SU-DHL-6 (cell line): ENCODE results near the gene KCNN1.

Experiments used
- H2AFZ ChIP-seq: fragments of 200-600 bp; sonication (generic); 2 replicates; pipeline ENCODE4 v1.6.1; 2014; ENCODE audit warnings: low read depth, mild to moderate bottlenecking, moderate library complexity, mixed read lengths, antibody characterized with exemption, low read length; ENCODE audit not compliant: severe bottlenecking
- H3F3A ChIP-seq: fragments of 200-600 bp; shearing (Covaris generic); 2 replicates; pipeline ENCODE4 v1.6.0; 2016; ENCODE audit warnings: antibody characterized with exemption, mild to moderate bottlenecking; ENCODE audit not compliant: insufficient read depth
- H3K27ac ChIP-seq: fragments of 200-600 bp; sonication (generic); 2 replicates; pipeline ENCODE4 v1.5.1; 2016; ENCODE audit warnings: low read depth, mild to moderate bottlenecking, low read length, moderate library complexity, mixed read lengths
- H3K27me3 ChIP-seq: fragments of 200-600 bp; sonication (generic), shearing (Covaris generic); 2 replicates; pipeline ENCODE4 v1.6.0; 2014; ENCODE audit warnings: mild to moderate bottlenecking, low read length
- H3K36me3 ChIP-seq: fragments of 200-600 bp; sonication (generic); 2 replicates; pipeline ENCODE4 v1.6.1; 2014; ENCODE audit warnings: mild to moderate bottlenecking, low read length, mixed read lengths
- H3K4me2 ChIP-seq: fragments of 300-600, 200-600 bp; shearing (Covaris generic), sonication (generic); 2 replicates; pipeline ENCODE4 v1.6.0; 2014; ENCODE audit warnings: low read length, low read depth, mild to moderate bottlenecking; ENCODE audit not compliant: poor library complexity, severe bottlenecking
- H3K4me3 ChIP-seq: fragments of 200-600 bp; sonication (generic); 2 replicates; pipeline ENCODE4 v1.5.1; 2014; ENCODE audit warnings: antibody characterized with exemption, low read length, mild to moderate bottlenecking, mixed read lengths; ENCODE audit not compliant: insufficient read depth, poor library complexity, severe bottlenecking
- H3K79me2 ChIP-seq: fragments of 200-600 bp; sonication (generic); 2 replicates; pipeline ENCODE4 v1.6.1; 2014; ENCODE audit warnings: mild to moderate bottlenecking, low read length, moderate library complexity; ENCODE audit not compliant: insufficient read depth
- H3K9ac ChIP-seq: fragments of 200-600 bp; sonication (generic); 2 replicates; pipeline ENCODE4 v1.7.0; 2014; ENCODE audit warnings: mild to moderate bottlenecking, low read length
- H3K9me2 ChIP-seq: fragments of 200-600 bp; sonication (generic); replicated peaks from 2 replicates; pipeline ENCODE4 v1.6.1; 2014; ENCODE audit warnings: low read length; ENCODE audit not compliant: insufficient read depth
- H3K9me3 ChIP-seq: fragments of 200-600 bp; sonication (generic); 2 replicates; pipeline ENCODE4 v1.6.1; 2014; ENCODE audit warnings: low read length, mixed read lengths; ENCODE audit not compliant: insufficient read depth
- H4K20me1 ChIP-seq: fragments of 200-600 bp; sonication (generic); 2 replicates; pipeline ENCODE4 v1.6.1; 2014; ENCODE audit warnings: low read depth, mild to moderate bottlenecking, antibody characterized with exemption, low read length, moderate library complexity, mixed read lengths
- EZH2phosphoT487 ChIP-seq: fragments of 200-600 bp; sonication (generic), shearing (Covaris generic); conservative IDR thresholded peaks from 2 replicates; pipeline ENCODE4 v1.6.1; 2018; ENCODE audit warnings: mild to moderate bottlenecking, antibody characterized with exemption, low read length, moderate library complexity, mixed read lengths
- TF ChIP-seq, protein P1 (sequence below): fragments of 200-600 bp; sonication (generic); IDR thresholded peaks from one replicate; pipeline ENCODE4 v1.5.1; 2017; ENCODE audit warnings: antibody characterized with exemption, mild to moderate bottlenecking, low read length, moderate library complexity; ENCODE audit not compliant: insufficient read depth, poor library complexity, severe bottlenecking

KCNN1 gene

DNA sequence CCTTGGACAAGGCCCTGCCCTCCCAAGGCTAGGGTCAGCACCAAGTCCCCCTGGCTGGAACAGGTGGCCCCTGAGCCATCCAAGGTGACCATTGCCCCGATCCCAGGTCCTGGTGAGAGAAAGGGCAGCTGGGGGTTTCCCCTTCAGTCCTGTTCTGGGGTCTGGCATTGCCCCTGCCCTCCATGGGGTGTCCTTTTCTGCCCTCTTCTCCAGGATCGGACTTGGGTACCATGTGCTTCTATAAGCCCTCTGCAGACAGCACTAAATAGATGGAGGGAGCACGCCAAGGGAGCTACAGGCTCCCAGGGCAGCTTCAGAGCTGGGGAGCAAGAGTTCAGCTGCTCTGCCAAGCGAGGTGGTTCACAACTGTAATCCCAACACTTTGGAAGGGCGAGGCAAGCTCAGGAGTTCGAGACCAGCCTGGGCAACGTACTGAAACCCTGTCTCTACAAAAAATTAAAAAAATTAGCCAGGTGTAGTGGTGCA lies 13.5 kb upstream of the KCNN1 start:
- no peaks in the 10 kb centered on the region for H3K79me2 ChIP-seq
- no peaks in the 10 kb centered on the region for H3K9me3 ChIP-seq
- no peak overlapping the region for H3K4me3 ChIP-seq
- no peak overlapping the region for H3K27ac ChIP-seq
- no peak overlapping the region for H2AFZ ChIP-seq
- H3K9me2 ChIP-seq = no peaks in the 10 kb centered on the region
- no peak overlapping the region for H3K4me2 ChIP-seq
- no peak for TF ChIP-seq EZH2phosphoT487
- TF ChIP-seq, protein P1, sequence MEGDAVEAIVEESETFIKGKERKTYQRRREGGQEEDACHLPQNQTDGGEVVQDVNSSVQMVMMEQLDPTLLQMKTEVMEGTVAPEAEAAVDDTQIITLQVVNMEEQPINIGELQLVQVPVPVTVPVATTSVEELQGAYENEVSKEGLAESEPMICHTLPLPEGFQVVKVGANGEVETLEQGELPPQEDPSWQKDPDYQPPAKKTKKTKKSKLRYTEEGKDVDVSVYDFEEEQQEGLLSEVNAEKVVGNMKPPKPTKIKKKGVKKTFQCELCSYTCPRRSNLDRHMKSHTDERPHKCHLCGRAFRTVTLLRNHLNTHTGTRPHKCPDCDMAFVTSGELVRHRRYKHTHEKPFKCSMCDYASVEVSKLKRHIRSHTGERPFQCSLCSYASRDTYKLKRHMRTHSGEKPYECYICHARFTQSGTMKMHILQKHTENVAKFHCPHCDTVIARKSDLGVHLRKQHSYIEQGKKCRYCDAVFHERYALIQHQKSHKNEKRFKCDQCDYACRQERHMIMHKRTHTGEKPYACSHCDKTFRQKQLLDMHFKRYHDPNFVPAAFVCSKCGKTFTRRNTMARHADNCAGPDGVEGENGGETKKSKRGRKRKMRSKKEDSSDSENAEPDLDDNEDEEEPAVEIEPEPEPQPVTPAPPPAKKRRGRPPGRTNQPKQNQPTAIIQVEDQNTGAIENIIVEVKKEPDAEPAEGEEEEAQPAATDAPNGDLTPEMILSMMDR = no peak
- no peak overlapping the region for H3K9ac ChIP-seq
- H4K20me1 ChIP-seq = no peaks in the 10 kb centered on the region
- H3K36me3 ChIP-seq = no peaks in the 10 kb centered on the region
- peaks cover 3% of the 10 kb centered on the region; the same call in 1 of the 2 replicates for H3F3A ChIP-seq
- no peaks in the 10 kb centered on the region for H3K27me3 ChIP-seq

DNA sequence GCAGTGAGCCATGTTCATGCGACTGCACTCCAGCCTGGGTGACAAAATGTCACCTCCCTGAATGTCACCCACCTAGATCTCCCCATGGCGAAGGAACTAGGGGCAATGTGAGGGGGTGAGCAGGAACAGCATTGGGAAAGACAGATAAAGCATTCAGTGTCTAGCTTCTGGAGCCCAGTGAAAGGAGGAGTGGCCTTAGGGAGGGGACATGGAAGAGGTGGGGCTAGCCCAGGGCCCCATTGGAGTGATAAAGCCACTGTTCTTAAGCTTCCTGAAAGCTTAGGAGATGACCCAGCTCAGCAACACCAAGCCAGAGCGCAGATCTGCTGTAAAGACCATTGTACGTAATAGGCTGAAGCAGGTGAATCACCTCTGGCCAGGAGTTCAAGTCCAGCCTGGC lies 13.0 kb upstream of the KCNN1 start:
- H3K27me3 ChIP-seq = no peaks in the 10 kb centered on the region
- no peak overlapping the region for H3K9ac ChIP-seq
- H3K36me3 ChIP-seq = no peaks in the 10 kb centered on the region
- no peak overlapping the region for H3K4me2 ChIP-seq
- no peak overlapping the region for H3K27ac ChIP-seq
- no peaks in the 10 kb centered on the region for H3K79me2 ChIP-seq
- TF ChIP-seq, protein P1 = no peak
- no peak for TF ChIP-seq EZH2phosphoT487
- no peak overlapping the region for H3K4me3 ChIP-seq
- H2AFZ ChIP-seq = no peak overlapping the region
- H3K9me2 ChIP-seq = no peaks in the 10 kb centered on the region
- H3F3A ChIP-seq = peaks cover 3% of the 10 kb centered on the region; the same call in 1 of the 2 replicates
- H3K9me3 ChIP-seq = no peaks in the 10 kb centered on the region
- H4K20me1 ChIP-seq = no peaks in the 10 kb centered on the region

DNA sequence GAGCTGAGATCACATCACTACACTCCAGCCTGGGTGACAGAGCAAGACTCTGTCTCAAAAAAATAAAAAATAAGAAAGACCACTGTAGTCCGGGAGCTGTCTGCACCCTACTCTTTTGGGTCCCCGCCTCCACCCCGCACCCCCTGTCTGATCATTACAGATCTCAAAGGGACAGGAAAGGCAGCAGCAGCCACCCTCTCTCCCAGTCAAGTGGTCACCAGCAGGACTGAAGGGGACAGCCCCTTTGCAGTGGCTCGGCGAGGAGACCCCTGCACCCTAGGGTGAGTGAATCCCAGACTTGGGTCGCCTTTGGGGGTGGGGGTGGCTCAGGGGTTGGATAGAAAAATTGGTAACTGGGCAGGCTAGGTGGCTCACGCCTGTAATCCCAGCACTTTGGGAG lies 12.5 kb upstream of the KCNN1 start:
- no peak for TF ChIP-seq EZH2phosphoT487
- TF ChIP-seq, protein P1 = no peak

More for the DNA sequence above, 12.5 kb upstream of the KCNN1 start:
- Histone ChIP-seq H3F3A (peaks cover under 1% of the 10 kb centered on the region; the same call in 1 of the 2 replicates), H3K36me3 (no peaks in the 10 kb centered on the region), H3K9me2 (no peaks in the 10 kb centered on the region), H3K4me3 (no peak overlapping the region), H3K9ac (no peak overlapping the region), H3K9me3 (no peaks in the 10 kb centered on the region), H3K27me3 (no peaks in the 10 kb centered on the region), H3K27ac (no peak overlapping the region), H3K79me2 (no peaks in the 10 kb centered on the region), H2AFZ (no peak overlapping the region), H4K20me1 (no peaks in the 10 kb centered on the region), H3K4me2 (no peak overlapping the region)
